Immature natural killer cell (primary cell): ENCODE measurements around the gene ASTN1. TPM values are rescaled to one million over a fixed set of nuclear protein-coding genes. Genes with fewer than 3 reads are reported as not detected.
"Not testable (repeated sequence)": the region's sequence is repeated elsewhere in the genome, so short reads cannot be mapped to it uniquely, and the experiment has no call there.

Experiments
- DNase-seq, 3 donors: peaks; one replicate each; pipeline ENCODE4 v3.0.0; 2022; ENCODE audit warnings: mixed read lengths in 1 of 3
- H3K27ac Mint-ChIP-seq, 6 donors: one replicate each; pipeline ENCODE4 v1.8.0; 2020; ENCODE audit warnings: mixed read lengths in 6 of 6, mild to moderate bottlenecking in 5 of 6, inconsistent platforms in 4 of 6, moderate library complexity in 3 of 6
- H3K27me3 Mint-ChIP-seq, 3 donors: one replicate each; pipeline ENCODE4 v1.8.0; 2020 to 2021; ENCODE audit warnings: low read depth in 3 of 3, mild to moderate bottlenecking in 3 of 3, mixed read lengths in 3 of 3, moderate library complexity in 3 of 3, inconsistent platforms in 1 of 3
- H3K36me3 Mint-ChIP-seq, 3 donors: one replicate each; pipeline ENCODE4 v1.8.0; 2020; ENCODE audit warnings: mixed read lengths in 3 of 3, inconsistent platforms in 2 of 3, mild to moderate bottlenecking in 2 of 3
- H3K4me1 Mint-ChIP-seq, 2 donors: one replicate each; pipeline ENCODE4 v1.8.0; 2020; ENCODE audit warnings: inconsistent platforms in 2 of 2, mild to moderate bottlenecking in 2 of 2, mixed read lengths in 2 of 2, moderate library complexity in 1 of 2
- H3K4me3 Mint-ChIP-seq, 5 donors: one replicate each; pipeline ENCODE4 v1.8.0; 2020; ENCODE audit warnings: mild to moderate bottlenecking in 5 of 5, mixed read lengths in 5 of 5, inconsistent platforms in 3 of 5, moderate library complexity in 3 of 5
- H3K9me3 Mint-ChIP-seq, 6 donors: one replicate each; pipeline ENCODE4 v1.8.0; 2020; ENCODE audit warnings: mild to moderate bottlenecking in 6 of 6, mixed read lengths in 6 of 6, inconsistent platforms in 4 of 6, moderate library complexity in 3 of 6
- polyA plus RNA-seq, 3 donors: library from polyadenylated mRNA; unstranded; fragments of 300-500 nt; fragmentation: Illumina TruSeq; gene quantifications; one replicate each; pipeline ENCODE4 v1.2.3, GENCODE V29; 2021

The ASTN1 gene
- polyA plus RNA-seq, 3 donors from 2014 or later: not detected

GRCh38 chr1:177118901-177119300 lies 45.6 kb downstream of the ASTN1 start:
- DNase-seq: no peak
- peaks cover 0 to 4% (median 0%) of the 10 kb centered on the region in 3 donors for H3K27me3 Mint-ChIP-seq
- H3K9me3 Mint-ChIP-seq: peaks cover 0 to 7% (median 3%) of the 10 kb centered on the region in 6 donors
- H3K36me3 Mint-ChIP-seq: no peaks in the 10 kb centered on the region
- H3K4me1 Mint-ChIP-seq: no peaks in the 10 kb centered on the region
- no peak overlapping the region for H3K27ac Mint-ChIP-seq
- no peak overlapping the region for H3K4me3 Mint-ChIP-seq

GRCh38 chr1:177116941-177117340 lies 47.6 kb downstream of the ASTN1 start:
- Mint-ChIP-seq H3K9me3 (peaks cover 0 to 7% (median 4%) of the 10 kb centered on the region in 6 donors), H3K27me3 (peaks cover 0 to 4% (median 0%) of the 10 kb centered on the region in 3 donors), H3K36me3 (no peaks in the 10 kb centered on the region), H3K27ac (no peak overlapping the region), H3K4me1 (no peaks in the 10 kb centered on the region), H3K4me3 (no peak overlapping the region)
- DNase-seq: no peak

GRCh38 chr1:177106614-177107365 lies 57.7 kb downstream of the ASTN1 start:
- Mint-ChIP-seq H3K4me1 (no peaks in the 10 kb centered on the region), H3K27ac (no peak overlapping the region), H3K9me3 (peaks cover 0 to 14% (median under 1%) of the 10 kb centered on the region in 6 donors), H3K36me3 (no peaks in the 10 kb centered on the region), H3K4me3 (no peak overlapping the region), H3K27me3 (peaks cover 0 to 3% (median 2%) of the 10 kb centered on the region in 3 donors)
- no peak for DNase-seq

GRCh38 chr1:177106196-177106595 lies 58.3 kb downstream of the ASTN1 start:
- Mint-ChIP-seq H3K27ac (no peak overlapping the region), H3K9me3 (peaks cover 0 to 14% (median 2%) of the 10 kb centered on the region in 6 donors), H3K36me3 (no peaks in the 10 kb centered on the region), H3K27me3 (peaks cover 0 to 3% (median 2%) of the 10 kb centered on the region in 3 donors), H3K4me3 (no peak overlapping the region), H3K4me1 (no peaks in the 10 kb centered on the region)
- no peak for DNase-seq

- H3K9me3 Mint-ChIP-seq: peaks cover 2 to 14% (median 4%) of the 10 kb centered on the region in 6 donors
- no peaks in the 10 kb centered on the region for H3K36me3 Mint-ChIP-seq
- no peak overlapping the region for H3K27ac Mint-ChIP-seq
- DNase-seq: no peak
- H3K4me3 Mint-ChIP-seq: no peak overlapping the region
- H3K27me3 Mint-ChIP-seq: peaks cover 0 to 2% (median 2%) of the 10 kb centered on the region in 3 donors
- H3K4me1 Mint-ChIP-seq: no peaks in the 10 kb centered on the region
These were observed 61.3 kb downstream of the ASTN1 start for GRCh38 chr1:177103005-177103852.

GRCh38 chr1:177092001-177092400 lies 72.5 kb downstream of the ASTN1 start:
- H3K4me1 Mint-ChIP-seq: no peaks in the 10 kb centered on the region
- no peak for DNase-seq
- H3K9me3 Mint-ChIP-seq: peaks cover 0 to 8% (median 4%) of the 10 kb centered on the region in 6 donors
- no peaks in the 10 kb centered on the region for H3K36me3 Mint-ChIP-seq
- H3K27me3 Mint-ChIP-seq: peaks cover 0 to 3% (median 0%) of the 10 kb centered on the region in 3 donors
- H3K27ac Mint-ChIP-seq: no peak overlapping the region
- H3K4me3 Mint-ChIP-seq: no peak overlapping the region

- peaks cover 0 to 8% (median 4%) of the 10 kb centered on the region in 6 donors for H3K9me3 Mint-ChIP-seq
- H3K4me3 Mint-ChIP-seq: no peak overlapping the region
- H3K27me3 Mint-ChIP-seq: peaks cover 0 to 3% (median 0%) of the 10 kb centered on the region in 3 donors
- H3K4me1 Mint-ChIP-seq: no peaks in the 10 kb centered on the region
- no peak overlapping the region for H3K27ac Mint-ChIP-seq
- no peak for DNase-seq
- no peaks in the 10 kb centered on the region for H3K36me3 Mint-ChIP-seq
These were observed 73.5 kb downstream of the ASTN1 start for GRCh38 chr1:177091040-177091439.

- Mint-ChIP-seq H3K36me3 (no peaks in the 10 kb centered on the region), H3K27ac (no peak overlapping the region), H3K4me1 (no peaks in the 10 kb centered on the region), H3K4me3 (no peak overlapping the region), H3K27me3 (peaks cover 0 to 3% (median 0%) of the 10 kb centered on the region in 3 donors), H3K9me3 (peaks cover 0 to 10% (median 2%) of the 10 kb centered on the region in 6 donors)
- DNase-seq: no peak
These were observed 75.5 kb downstream of the ASTN1 start for GRCh38 chr1:177088966-177089365.

GRCh38 chr1:177082855-177083693 lies 81.4 kb downstream of the ASTN1 start:
- Mint-ChIP-seq H3K4me1 (no peaks in the 10 kb centered on the region), H3K27me3 (peaks cover 0 to 2% (median 0%) of the 10 kb centered on the region in 3 donors), H3K9me3 (peaks cover 0 to 20% (median 5%) of the 10 kb centered on the region in 6 donors), H3K36me3 (no peaks in the 10 kb centered on the region), H3K27ac (no peak overlapping the region), H3K4me3 (no peak overlapping the region)
- DNase-seq: no peak

GRCh38 chr1:177080564-177080963 lies 83.9 kb downstream of the ASTN1 start:
- no peaks in the 10 kb centered on the region for H3K4me1 Mint-ChIP-seq
- no peak overlapping the region for H3K27ac Mint-ChIP-seq
- no peak for DNase-seq
- H3K27me3 Mint-ChIP-seq: peaks cover 0 to 2% (median 0%) of the 10 kb centered on the region in 3 donors
- no peaks in the 10 kb centered on the region for H3K36me3 Mint-ChIP-seq
- peaks cover 2 to 30% (median 7%) of the 10 kb centered on the region in 6 donors for H3K9me3 Mint-ChIP-seq
- no peak overlapping the region for H3K4me3 Mint-ChIP-seq

- no peaks in the 10 kb centered on the region for H3K36me3 Mint-ChIP-seq
- no peaks in the 10 kb centered on the region for H3K4me1 Mint-ChIP-seq
- no peak overlapping the region for H3K27ac Mint-ChIP-seq
- no peak overlapping the region for H3K4me3 Mint-ChIP-seq
- H3K9me3 Mint-ChIP-seq: peaks cover 5 to 30% (median 7%) of the 10 kb centered on the region in 6 donors
- peaks cover 0 to 2% (median 0%) of the 10 kb centered on the region in 3 donors for H3K27me3 Mint-ChIP-seq
- DNase-seq: no peak
These were observed 86.6 kb downstream of the ASTN1 start for GRCh38 chr1:177077734-177078499.

GRCh38 chr1:177077006-177077405 lies 87.5 kb downstream of the ASTN1 start:
- DNase-seq: no peak
- Mint-ChIP-seq H3K9me3 (peaks cover 5 to 25% (median 6%) of the 10 kb centered on the region in 6 donors), H3K27ac (no peak overlapping the region), H3K36me3 (no peaks in the 10 kb centered on the region), H3K4me3 (no peak overlapping the region), H3K27me3 (peaks cover 0 to 2% (median 0%) of the 10 kb centered on the region in 3 donors), H3K4me1 (no peaks in the 10 kb centered on the region)

- H3K4me1 Mint-ChIP-seq, DNase-seq, H3K36me3 Mint-ChIP-seq, H3K4me3 Mint-ChIP-seq, H3K27me3 Mint-ChIP-seq, H3K27ac Mint-ChIP-seq: not testable (repeated sequence)
- H3K9me3 Mint-ChIP-seq: peaks cover 5 to 21% (median 5%) of the 10 kb centered on the region in 6 donors
These were observed 89.7 kb downstream of the ASTN1 start for GRCh38 chr1:177074811-177075210.
